OCI-LY7 (cell line): ENCODE results near the gene AMPD3. TPM values are rescaled to one million over a fixed set of nuclear protein-coding genes. Genes with fewer than 3 reads are reported as not detected.

Experiments
- BruUV-seq: library from RNA; stranded (reverse); fragments of 400-500 nt; replicated peaks from 2 replicates; lab custom pipeline; 2021; lab: Mats Ljungman, UMichigan
- CTCF ChIA-PET: fragments of 300-600 bp; sonication (Branson Sonifier 250); formaldehyde crosslinking; loops from one replicate; lab custom pipeline; 2022; ENCODE audit warnings: antibody characterized with exemption; ENCODE audit not compliant: unreplicated experiment; lab: Charles Lee
- POLR2A ChIA-PET: fragments of 300-600 bp; sonication (Branson Sonifier 250); formaldehyde crosslinking; loops from one replicate; lab custom pipeline; 2022; ENCODE audit warnings: antibody characterized with exemption; lab: Charles Lee
- DNase-seq: peaks from one replicate; pipeline ENCODE4 v3.0.0-alpha.2; 2015; ENCODE audit warnings: low spot score
- H2AFZ ChIP-seq: fragments of 200-600 bp; sonication (generic), shearing (Covaris generic); 2 replicates; pipeline ENCODE4 v1.6.1; 2014; ENCODE audit warnings: mild to moderate bottlenecking, antibody characterized with exemption, low read length, moderate library complexity
- H3K27ac ChIP-seq: fragments of 200-600 bp; sonication (generic); 2 replicates; pipeline ENCODE4 v1.5.1; 2014; ENCODE audit warnings: mixed run types, low read depth, mild to moderate bottlenecking, moderate library complexity, low read length, inconsistent platforms; ENCODE audit not compliant: poor library complexity, severe bottlenecking
- H3K36me3 ChIP-seq: fragments of 200-600 bp; sonication (generic); 2 replicates; pipeline ENCODE4 v1.6.1; 2014; ENCODE audit warnings: mild to moderate bottlenecking, antibody characterized with exemption, low read length, moderate library complexity, mixed read lengths; ENCODE audit not compliant: insufficient read depth
- H3K4me1 ChIP-seq: fragments of 200-600 bp; sonication (generic); 2 replicates; pipeline ENCODE4 v1.5.1; 2014; ENCODE audit warnings: mild to moderate bottlenecking, low read length; ENCODE audit not compliant: insufficient read depth, poor library complexity, severe bottlenecking
- H3K4me2 ChIP-seq: fragments of 200-600 bp; sonication (generic); 2 replicates; pipeline ENCODE4 v1.6.1; 2014; ENCODE audit warnings: mild to moderate bottlenecking, low read length
- H3K4me3 ChIP-seq: fragments of 200-600 bp; sonication (generic); 2 replicates; pipeline ENCODE4 v1.5.1; 2014; ENCODE audit warnings: mild to moderate bottlenecking, low read depth, low read length; ENCODE audit not compliant: poor library complexity, severe bottlenecking
- H3K79me2 ChIP-seq: fragments of 200-600 bp; sonication (generic); 2 replicates; pipeline ENCODE4 v1.6.1; 2016; ENCODE audit warnings: low read depth, mild to moderate bottlenecking, low read length, moderate library complexity, mixed read lengths; ENCODE audit not compliant: insufficient read depth
- H3K9me2 ChIP-seq: fragments of 200-600 bp; sonication (generic); 2 replicates; pipeline ENCODE4 v1.6.1; 2016; ENCODE audit warnings: mild to moderate bottlenecking, low read length, mixed read lengths; ENCODE audit not compliant: insufficient read depth
- H3K9me3 ChIP-seq: fragments of 200-600 bp; sonication (generic); 2 replicates; pipeline ENCODE4 v1.6.1; 2014; ENCODE audit warnings: mild to moderate bottlenecking, mixed run types, low read length, mixed read lengths
- H4K20me1 ChIP-seq: fragments of 200-600 bp; sonication (generic); 2 replicates; pipeline ENCODE4 v1.6.1; 2014; ENCODE audit warnings: mild to moderate bottlenecking, antibody characterized with exemption, low read length, moderate library complexity, mixed read lengths; ENCODE audit not compliant: insufficient read depth
- CTCF ChIP-seq: fragments of 200-600 bp; sonication (generic); conservative IDR thresholded peaks from 2 replicates; pipeline ENCODE4 v1.5.1; 2014; ENCODE audit warnings: mild to moderate bottlenecking, antibody characterized with exemption, low read length, moderate library complexity, mixed read lengths
- EZH2phosphoT487 ChIP-seq: fragments of 200-600 bp; sonication (generic); IDR thresholded peaks from 2 replicates; pipeline ENCODE4 v1.6.1; 2018; ENCODE audit warnings: low read depth, borderline replicate concordance, mild to moderate bottlenecking, mixed run types, antibody characterized with exemption, low read length, moderate library complexity, mixed read lengths
- intact Hi-C: fragments of 100-400 bp; cut with micrococcal nuclease; formaldehyde crosslinking; loops from one replicate; pipeline ENCODE4 v1.10.0; 2022; ENCODE audit not compliant: unreplicated experiment
- total RNA-seq, 2 experiments: library from RNA; depleted of rRNA in 1 of 2; stranded (reverse); fragments of >200 nt in 1 of 2; shearing (Covaris generic) in 1 of 2; gene quantifications; 2 replicates each; pipeline ENCODE4 v1.2.3, GENCODE V29; 2014 to 2022

AMPD3 gene
- total RNA-seq, 2 experiments from 2014 or later, result 13.5 to 25.6 TPM

DNA sequence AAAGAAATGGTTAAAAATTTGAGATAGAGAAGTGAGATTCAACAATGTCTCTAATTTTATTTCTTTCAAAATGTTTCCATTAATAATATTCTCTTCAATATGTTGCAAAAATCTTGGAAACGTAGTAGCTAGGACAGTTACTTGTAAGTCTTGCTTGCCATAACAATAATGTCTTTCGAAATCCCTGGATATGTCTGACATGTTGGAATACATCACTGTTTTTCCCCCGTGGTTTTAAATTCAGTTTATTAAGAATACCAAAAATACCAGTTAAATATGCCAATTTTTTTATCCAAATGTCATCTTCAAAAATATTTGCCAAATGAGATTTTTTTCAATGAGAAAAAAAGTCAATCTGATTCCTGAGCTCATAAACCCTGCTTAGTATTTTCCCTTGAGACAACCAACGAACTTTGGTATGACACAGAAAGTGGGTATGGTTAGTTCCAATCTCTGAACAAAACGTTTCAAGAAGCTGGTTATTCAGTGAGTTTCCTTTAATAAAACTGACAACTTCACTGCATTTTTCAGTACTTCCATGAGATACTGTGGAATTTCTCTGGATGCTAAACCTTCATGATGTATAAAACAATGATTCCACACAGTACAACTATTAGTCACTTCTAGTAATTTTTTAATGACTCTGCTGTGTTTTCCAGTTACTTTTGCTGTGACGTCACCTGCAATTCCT, 36.7 kb upstream of the AMPD3 start:
- Histone ChIP-seq H3K9me2 (no peaks in the 10 kb centered on the region), H3K4me1 (no peaks in the 10 kb centered on the region), H2AFZ (no peak overlapping the region), H3K4me2 (no peak overlapping the region), H3K27ac (no peak overlapping the region), H3K9me3 (no peaks in the 10 kb centered on the region), H3K36me3 (no peaks in the 10 kb centered on the region), H3K79me2 (no peaks in the 10 kb centered on the region), H3K4me3 (no peak overlapping the region), H4K20me1 (no peaks in the 10 kb centered on the region)
- intact Hi-C loops, result loop anchor here (10.0 kb wide), 1 partner anchor 126 kb away; the partner anchor contains the start of gene RNF141
- DNase-seq, result no peak
- CTCF ChIA-PET, result no interaction called here
- POLR2A ChIA-PET, result interaction anchor here (0.6 to 1.4 kb wide), 2 partner anchors 9 to 298 kb away, joined by 3 to 5 read pairs; no protein-coding TSS in a partner anchor
- BruUV-seq, result no TSS peak
- TF ChIP-seq CTCF (no peak), EZH2phosphoT487 (no peak)

DNA sequence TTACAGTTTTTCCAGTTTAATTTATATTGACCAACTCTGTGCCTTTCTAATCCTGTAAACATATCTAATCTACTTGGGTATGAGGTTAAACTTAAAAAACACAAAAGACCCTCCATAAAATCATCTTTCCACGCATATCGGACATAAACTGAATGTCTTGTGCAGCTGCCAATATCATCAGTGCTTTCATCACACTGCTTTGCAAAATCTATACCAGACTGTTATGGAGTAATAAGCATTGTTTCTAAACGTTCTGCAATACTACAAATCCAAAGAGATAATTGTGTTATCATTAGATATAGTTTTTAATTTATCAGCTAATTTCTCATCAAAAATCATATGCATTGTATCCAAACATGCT, 36.1 kb upstream of the AMPD3 start:
- no peaks in the 10 kb centered on the region for H3K36me3 ChIP-seq
- intact Hi-C loops, result loop anchor here (10.0 kb wide), 1 partner anchor 126 kb away; the partner anchor contains the start of gene RNF141
- no TSS peak for BruUV-seq
- TF ChIP-seq EZH2phosphoT487 (no peak), CTCF (no peak)
- DNase-seq, result no peak
- ChIA-PET POLR2A (interaction anchor here (0.6 to 1.4 kb wide), 2 partner anchors 9 to 298 kb away, joined by 3 to 5 read pairs; no protein-coding TSS in a partner anchor), CTCF (no interaction called here)
- no peak overlapping the region for H3K4me3 ChIP-seq
- no peak overlapping the region for H2AFZ ChIP-seq
- no peaks in the 10 kb centered on the region for H3K79me2 ChIP-seq
- no peak overlapping the region for H3K27ac ChIP-seq
- H3K9me3 ChIP-seq, result no peaks in the 10 kb centered on the region
- no peak overlapping the region for H3K4me2 ChIP-seq
- H4K20me1 ChIP-seq, result no peaks in the 10 kb centered on the region
- no peaks in the 10 kb centered on the region for H3K4me1 ChIP-seq
- no peaks in the 10 kb centered on the region for H3K9me2 ChIP-seq

GRCh38 chr11:10426475-10426874, 28.6 kb upstream of the AMPD3 start:
- no peaks in the 10 kb centered on the region for H4K20me1 ChIP-seq
- no peak for DNase-seq
- H3K9me2 ChIP-seq, result no peaks in the 10 kb centered on the region
- H3K79me2 ChIP-seq, result no peaks in the 10 kb centered on the region
- ChIA-PET POLR2A (interaction anchor here (1.7 kb wide), 1 partner anchor 15 kb away, joined by 5 read pairs; no protein-coding TSS in a partner anchor), CTCF (no interaction called here)
- no peak overlapping the region for H2AFZ ChIP-seq
- TF ChIP-seq CTCF, result no peak
- TF ChIP-seq EZH2phosphoT487, result no peak
- H3K4me3 ChIP-seq, result no peak overlapping the region
- H3K9me3 ChIP-seq, result no peaks in the 10 kb centered on the region
- no peak overlapping the region for H3K4me2 ChIP-seq
- no TSS peak for BruUV-seq
- H3K4me1 ChIP-seq, result no peaks in the 10 kb centered on the region
- intact Hi-C loops, result no loop called here
- H3K27ac ChIP-seq, result no peak overlapping the region
- H3K36me3 ChIP-seq, result no peaks in the 10 kb centered on the region
